ENCODE data around the gene RHOA.
"Not testable (repeated sequence)": the region's sequence is repeated elsewhere in the genome, so short reads cannot be mapped to it uniquely, and the experiment has no call there.

Gene RHOA

DNA sequence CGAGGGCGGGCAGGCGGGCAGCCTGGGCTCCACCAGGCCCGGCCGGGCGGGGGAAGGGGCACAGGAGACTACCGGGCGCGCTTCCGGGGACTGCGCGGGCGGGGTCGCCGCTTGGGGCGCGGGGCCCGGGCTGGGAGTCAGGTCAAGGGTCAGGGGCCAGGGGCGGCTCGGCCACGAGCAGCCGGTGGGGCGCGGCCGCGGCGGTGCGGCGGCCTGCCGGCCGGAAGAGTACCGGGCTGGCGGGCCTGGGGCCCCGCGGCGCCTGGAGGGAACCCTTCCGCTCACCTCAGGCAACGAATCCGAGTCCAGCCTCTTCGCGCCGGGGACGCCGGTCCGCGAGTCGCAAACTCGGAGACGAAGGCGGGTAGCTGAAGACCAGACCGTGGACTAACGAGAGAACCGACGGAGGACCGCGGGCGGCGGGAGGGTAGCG, 225 bp downstream of the RHOA start:
- DNase-seq (ENCODE audit: low read depth) = no peak

DNA sequence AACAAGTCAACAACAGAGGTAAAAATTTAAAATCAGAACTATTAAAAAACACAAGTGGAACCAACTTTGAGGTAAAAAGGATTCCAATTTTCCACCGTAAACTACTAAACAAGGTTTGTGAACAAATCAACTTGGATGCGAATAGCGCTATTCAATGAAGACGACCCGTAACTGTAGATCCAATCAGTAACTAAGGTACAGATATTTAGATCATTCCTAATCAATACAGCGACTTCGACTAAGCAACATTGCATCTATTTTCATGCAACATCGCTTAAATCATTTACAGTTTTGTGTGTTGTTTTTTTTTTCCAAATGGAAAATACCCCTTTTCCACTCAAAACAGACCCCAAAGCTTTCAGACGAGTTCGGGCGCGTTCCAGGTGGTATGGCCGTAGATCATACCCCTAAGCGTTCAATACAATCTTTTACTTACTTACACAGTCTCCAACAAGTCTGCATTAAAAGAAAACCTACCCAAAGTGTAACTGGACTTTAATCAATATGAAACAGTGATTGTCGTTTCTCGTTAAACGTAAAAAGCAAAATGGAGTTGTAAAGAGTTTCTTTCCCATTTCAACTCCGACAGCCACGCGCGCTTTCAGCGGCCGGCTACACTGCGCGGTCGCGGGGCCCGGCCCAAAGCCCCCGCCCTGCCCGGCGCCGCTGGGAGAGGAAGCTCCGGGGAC, 786 bp downstream of the RHOA start:
- DNase-seq (ENCODE audit: low read depth) = peak; percentile 49

DNA sequence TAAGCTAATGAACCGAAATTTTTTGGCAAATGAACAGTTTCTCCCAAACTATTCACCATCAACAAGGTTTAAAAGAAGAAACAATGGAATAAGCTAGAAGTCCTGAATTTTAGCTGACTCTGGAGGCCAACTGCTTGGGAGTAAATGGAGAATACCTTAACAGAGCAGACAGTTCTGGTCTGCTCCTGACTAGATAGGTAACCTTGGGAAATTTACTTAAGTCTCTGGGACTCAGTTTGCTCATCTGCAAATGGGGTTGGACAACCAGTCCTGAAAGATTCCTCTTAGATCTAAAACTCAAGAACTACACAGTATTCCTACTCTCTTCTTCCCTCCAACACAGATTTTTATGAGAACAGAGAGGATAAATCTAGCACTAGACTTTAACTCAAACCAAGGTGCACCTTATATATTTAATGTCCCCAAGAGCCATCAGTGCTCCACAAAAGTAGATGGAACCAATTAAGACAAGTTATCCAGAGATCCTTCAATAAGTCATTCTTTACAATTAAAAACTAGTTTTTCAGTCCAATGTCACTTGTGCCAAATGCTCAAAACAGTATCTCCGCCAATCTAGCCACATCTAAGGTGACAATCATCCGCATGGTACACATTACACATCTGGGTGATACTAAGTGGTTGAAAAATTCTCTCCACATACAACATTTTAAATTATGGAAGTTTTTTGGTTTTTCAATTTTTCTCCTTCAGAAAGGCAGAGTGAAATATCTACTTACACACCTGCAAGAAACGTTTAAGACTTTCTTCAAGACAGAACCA, 1.5 kb downstream of the RHOA start:
- no peak for DNase-seq (ENCODE audit: low read depth)

DNA sequence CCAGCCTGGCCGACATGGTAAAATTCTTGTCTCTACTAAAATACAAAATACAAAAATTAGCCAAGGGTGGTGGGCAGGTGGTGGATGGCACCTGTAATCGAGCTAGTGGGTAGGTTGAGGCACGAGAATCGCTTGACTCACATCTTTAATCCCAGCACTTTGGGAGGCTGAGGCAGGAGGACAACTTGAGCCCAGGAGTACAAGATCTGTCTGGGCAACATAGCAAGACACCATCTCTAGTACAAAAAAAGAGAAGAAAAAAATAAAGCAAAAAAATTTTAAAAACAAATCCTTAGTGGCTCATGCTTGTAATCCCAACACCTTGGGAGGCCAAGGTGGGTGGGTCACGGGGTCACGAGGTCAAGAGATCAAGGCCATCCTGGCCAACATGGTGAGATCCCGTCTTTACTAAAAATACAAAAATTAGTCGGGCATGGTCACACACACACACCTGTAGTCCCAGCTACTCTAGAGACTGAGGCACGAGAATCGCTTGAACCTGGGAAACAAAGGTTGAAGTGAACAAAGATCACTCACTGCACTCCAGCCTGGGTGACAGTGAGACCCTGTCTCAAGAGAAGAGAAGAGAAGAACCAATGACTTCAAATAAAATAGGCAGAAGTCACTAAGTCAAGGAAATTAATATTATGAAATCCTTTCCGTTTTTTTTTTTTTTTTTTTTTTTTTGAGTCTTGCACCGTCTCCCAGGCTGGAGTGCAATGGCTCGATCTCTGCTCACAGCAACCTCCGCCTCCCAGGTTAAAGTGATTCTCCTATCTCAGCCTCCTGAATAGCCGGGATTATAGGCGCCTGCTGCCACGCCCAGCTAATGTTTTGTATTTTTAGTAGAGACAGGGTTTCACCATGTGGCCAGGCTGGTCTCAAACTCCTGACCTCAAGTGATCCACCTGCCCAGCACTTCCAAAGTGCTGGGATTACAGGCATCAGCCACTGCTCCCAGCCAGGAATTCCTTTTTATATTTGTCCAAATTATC, 4.9 kb downstream of the RHOA start:
- no peak for DNase-seq (ENCODE audit: low read depth)

DNA sequence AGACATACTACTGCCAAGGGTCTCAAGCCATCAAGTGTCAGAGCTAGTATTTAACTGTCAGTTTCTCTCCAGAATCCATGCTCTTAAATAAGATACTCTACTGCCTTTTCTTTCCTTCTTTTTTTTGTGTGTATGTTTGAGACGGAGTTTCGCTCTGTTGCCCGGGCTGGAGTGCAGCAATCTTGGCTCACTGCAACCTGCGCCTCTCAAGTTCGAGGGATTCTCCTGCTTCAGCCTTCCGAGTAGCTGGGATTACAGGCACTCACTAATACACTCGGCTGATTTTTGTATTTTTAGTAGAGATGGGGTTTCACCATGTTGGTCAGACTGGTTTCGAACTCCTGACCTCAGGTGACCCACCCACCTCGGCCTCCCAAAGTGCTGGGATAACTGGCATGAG, 6.2 kb downstream of the RHOA start:
- not testable (repeated sequence) for DNase-seq (ENCODE audit: low read depth)

DNA sequence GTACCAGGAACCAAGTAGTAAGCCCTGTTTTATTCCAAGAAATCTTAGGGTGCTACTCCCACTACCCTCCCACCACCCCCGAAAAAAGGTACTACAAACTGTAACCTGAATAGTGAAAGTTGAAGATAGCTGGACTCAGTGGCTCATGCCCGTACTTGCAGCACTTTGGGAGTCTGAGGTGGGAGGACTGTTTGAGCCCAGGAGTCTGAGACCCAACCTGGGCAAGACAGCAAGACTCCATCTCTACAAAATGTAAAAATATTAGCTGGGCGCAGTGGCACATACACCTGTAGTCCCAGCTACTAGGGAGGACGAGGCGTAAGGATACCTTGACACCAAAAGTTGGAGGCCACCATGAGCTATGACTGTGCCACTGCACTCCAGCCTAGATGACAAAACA, 7.9 kb downstream of the RHOA start:
- DNase-seq (ENCODE audit: low read depth) = no peak

DNA sequence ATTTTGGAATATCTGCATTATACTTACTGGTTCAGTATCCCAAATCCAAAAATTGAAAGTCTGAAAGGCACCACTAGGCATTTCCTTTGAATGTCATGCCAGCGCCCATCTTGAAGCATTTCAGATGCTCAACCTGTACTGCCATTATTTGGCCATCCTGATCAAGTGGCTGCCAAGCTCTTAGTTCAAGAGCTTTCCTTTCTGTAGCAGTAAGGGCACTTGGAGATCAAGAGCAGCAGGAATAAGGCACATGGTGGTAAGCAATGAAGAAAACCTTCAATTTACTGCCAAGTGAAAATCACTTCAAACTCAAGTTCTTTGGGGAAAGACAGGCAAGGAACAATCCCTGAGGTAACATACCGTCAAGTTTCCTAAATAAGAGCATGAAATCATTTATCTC, 10.0 kb downstream of the RHOA start:
- no peak for DNase-seq (ENCODE audit: low read depth)

DNA sequence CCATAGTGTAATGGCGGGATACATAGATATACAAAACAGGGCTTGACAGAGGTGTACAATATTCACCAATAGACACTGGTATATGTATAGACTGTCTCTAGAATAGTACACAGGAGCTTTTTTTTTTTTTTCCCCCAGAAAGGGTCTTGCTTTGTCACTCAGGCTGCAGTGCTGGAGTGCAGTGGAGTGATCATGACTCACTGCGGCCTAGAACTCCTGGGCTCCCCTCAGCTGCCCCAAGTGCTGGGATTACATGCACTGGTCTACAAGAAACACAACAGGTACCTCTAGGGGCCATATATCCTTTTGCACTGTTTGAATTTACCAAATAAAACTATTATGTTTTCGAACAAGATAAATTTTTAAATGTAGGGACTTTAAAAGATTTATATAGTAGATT, 12.3 kb downstream of the RHOA start:
- DNase-seq (ENCODE audit: low read depth) = peak; percentile 19

DNA sequence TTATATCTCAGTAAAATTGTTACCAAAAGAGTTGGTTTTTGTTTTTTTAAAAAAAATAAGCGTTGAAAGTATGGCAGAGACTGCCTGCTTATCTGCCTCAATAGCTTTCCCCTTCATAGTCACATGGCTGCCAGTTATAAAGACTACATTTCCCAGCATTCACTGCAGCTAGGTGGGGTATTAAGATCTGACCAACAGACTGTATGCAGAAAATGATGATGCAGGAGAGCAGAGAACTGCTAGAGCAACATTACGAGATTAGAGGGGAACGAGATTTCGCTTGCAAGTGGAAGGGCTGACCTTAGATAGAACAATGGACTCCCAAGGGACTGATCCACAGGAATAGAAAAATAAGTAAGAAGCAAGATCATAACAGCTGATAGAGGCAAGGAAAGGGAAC, 14.3 kb downstream of the RHOA start:
- peak; percentile 34 for DNase-seq (ENCODE audit: low read depth)

DNA sequence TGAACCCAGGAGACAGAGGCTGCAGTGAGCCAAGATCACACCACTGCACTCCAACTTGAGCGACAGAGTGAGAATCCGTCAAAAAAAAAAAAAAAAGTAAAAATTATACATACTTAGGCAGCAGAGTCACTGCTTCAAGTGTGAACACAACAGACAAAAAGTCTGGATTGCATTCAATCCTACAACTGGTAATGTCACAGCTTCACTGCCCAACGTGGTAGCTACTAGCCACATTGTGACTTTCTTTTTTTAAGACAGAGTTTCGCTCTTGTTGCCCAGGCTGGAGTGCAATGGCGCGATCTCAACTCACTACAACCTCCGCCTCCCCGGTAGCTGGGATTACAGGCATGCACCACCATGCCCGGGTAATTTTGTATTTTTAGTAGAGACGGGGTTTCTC, 20.5 kb downstream of the RHOA start:
- DNase-seq (ENCODE audit: low read depth) = not testable (repeated sequence)

DNA sequence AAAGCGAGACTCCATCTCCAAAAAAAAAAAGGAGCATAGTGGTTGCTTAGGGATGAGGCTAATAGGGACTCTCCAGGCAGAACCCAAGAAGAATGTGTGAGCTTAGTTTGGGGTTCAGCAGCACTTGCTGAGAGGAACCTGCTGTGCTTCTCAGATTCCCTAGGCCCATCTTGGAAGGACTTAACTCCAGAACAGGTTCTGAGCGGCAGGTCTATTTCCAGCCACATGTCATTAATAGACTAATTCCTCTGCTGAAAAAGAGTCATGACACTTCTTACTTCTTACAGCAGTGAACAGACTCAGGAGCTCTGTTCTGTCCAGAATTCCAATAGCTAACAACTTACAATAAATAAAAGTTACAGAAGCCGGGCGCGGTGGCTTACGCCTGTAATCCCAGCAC, 22.5 kb downstream of the RHOA start:
- no peak for DNase-seq (ENCODE audit: low read depth)

DNA sequence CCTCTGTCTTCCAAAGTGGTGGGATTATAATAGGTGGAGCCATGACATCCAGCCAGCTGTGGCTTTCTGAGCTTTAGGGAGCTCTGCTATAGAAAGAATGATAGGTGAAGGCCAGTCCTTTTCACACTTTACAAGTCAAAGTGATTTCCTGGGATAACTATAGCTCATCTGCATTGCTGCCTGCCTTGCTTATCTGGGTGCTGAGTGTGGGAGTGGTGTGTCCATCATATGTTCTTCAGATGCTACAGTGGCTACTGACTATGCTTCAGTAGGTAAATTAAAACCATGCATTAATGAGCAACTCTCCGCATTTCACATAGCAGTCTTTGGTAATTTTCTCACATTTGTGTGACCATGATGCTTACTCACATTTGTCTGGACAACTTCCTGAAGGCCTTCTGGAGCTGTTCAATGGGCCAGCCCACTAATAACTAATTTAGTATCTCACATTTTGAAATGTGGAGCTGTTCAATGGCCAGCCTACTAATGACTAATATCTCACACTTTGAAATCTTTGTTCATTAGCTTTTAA, 23.4 kb downstream of the RHOA start:
- DNase-seq (ENCODE audit: low read depth) = no peak

DNA sequence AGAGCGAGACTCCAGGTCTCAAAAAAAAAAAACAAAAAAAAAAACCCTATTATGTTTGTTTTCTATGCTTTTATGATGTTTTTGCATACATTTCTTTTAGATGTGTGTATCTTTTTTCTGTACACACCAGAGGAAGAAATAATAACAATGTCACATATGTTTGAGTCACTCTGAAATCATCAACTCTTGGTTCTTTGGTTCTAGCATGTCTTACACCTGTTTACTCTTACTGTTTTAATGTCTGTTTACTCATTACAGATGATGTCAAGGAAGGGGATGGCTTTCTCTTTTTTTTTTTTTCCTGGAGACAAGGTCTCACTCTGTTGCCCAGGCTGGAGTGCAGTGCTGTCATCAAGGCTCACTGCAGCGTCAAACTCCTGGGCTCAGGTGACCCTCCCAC, 24.1 kb downstream of the RHOA start:
- DNase-seq (ENCODE audit: low read depth) = peak; percentile 73

DNA sequence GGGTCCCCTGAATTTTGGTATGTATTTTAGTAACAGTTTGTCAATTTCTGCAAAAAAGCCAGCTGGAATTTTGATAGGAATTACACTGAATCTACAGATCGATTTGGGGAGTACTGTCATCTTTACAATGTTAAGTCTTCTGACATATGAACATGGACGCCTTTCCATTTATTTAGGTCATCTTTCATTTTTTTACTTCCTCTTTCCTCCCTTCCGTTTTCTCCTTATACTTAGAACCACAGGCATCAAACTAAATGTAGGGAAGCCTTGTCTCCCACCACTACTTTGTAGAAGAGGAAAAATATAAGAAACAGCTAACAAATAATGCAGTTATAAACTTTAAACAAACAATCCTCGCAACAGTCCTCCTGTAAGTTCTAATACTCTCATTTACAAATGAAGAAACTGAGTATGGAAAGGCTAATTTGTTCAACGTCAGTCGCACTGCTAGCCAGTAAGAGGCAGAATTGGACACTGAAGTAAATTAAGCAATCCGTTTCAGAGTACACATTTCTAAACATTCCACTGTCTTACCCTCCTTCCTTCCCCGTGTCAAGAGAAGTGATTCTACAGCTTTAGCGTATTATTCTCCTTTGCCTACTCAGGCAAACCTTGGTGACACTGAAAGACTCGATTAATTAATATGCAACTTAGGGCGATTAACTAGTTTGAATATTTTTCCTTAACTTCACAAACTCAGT, 25.6 kb downstream of the RHOA start:
- DNase-seq (ENCODE audit: low read depth) = no peak

DNA sequence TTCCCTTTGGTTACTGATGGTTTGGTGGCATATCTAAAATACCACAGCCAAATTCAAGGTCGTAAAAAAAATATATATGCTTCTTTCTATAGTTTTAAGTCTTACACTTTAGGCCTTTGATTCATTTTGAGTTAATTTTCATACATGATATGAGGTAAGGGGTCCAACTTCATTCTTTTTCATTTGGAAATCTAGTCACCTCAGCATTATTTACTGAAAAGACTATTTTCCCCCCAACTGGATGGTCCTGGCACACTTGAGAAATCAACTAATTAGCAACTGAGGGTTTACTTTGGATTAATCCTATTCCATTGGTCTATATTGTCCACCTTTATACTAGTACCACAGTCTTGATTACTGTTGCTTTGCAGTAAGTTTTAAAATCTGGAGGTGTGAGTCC, 26.2 kb downstream of the RHOA start:
- no peak for DNase-seq (ENCODE audit: low read depth)

DNA sequence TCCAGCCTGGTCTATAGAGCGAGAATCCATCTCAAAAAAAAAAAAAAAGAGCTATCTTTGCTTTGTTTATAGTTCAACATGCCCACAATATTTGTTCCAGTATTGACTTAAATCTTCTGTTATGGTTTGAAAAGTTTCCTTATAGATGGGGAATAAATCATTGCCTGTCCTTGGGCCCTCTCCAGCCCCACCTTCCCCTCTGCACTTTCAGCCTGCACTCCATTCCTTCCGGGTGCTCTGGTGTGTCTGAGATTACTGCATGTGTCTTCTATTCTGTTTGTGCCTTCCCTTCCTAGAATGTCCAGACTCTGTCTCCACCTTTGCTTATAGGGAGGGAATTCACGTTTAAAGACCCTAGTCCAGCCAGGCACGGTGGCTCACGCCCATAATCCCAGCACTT, 28.4 kb downstream of the RHOA start:
- DNase-seq (ENCODE audit: low read depth) = no peak

DNA sequence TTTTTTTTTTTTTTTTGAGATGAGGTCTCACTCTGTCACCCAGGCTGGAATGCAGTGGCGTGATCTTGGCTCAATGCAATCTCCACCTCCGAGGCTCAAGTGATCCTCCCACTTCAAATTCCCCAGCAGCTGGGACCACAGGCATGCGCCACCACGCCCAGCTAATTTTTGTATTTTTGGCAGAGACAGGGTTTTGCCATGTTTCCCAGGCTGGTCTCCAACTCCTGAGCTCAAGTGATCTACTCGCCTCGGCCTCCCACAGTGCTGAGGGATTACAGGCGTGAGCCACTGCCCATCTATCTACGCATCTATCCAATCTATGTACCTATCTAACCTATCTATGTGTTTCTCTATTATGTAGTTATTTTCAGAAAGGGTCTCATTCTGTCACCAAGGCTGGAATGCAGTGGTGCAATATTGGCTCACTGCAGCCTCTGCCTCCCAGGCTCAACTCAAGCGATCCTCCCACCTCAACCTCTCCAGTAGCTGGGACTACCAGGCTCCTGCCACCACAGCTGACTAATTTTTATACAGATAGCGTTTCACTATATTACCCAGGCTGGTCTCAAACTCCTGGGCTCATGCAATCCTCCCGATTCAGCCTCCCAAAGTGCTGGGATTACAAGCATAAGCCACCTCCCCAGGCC, 33.4 kb downstream of the RHOA start:
- DNase-seq (ENCODE audit: low read depth) = peak; percentile 54

DNA sequence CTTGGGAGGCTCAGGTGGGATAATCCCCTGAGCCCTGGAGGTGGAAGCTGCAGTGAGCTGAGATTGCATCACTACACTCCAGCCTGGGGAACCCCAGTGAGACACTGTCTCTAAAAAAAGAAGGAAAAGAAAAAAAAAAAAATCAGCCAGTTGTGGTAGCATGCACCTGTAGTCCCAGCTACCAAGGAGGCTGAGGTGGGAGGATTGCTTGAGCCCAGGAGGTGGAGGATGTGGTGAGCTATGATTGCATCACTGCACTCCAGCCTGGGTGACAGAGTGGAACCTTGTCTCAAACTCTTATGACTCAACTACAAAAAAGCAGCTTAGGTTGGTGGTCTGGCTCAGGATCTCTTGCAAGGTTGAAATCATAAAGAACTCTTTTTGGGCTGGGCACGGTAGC, 34.3 kb downstream of the RHOA start:
- DNase-seq (ENCODE audit: low read depth) = peak; percentile 62

DNA sequence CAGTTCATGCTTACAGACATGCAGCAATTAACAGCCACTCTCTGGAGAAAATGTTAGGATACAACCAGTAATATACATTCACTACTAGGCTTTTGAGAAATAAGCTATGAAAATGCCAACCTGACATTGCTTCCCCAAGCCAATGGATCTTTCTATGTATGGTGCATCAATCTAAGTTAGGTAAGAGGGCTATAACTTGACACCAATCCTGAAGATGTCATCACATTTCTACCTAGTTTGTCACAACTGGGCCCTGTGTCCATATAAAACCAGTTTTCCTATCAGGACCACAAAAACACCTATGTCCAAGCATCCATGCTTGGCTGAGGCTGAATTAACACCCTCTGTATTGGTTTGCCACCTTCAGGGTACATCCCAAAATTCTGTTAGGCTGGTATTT, 39.8 kb downstream of the RHOA start:
- no peak for DNase-seq (ENCODE audit: low read depth)

DNA sequence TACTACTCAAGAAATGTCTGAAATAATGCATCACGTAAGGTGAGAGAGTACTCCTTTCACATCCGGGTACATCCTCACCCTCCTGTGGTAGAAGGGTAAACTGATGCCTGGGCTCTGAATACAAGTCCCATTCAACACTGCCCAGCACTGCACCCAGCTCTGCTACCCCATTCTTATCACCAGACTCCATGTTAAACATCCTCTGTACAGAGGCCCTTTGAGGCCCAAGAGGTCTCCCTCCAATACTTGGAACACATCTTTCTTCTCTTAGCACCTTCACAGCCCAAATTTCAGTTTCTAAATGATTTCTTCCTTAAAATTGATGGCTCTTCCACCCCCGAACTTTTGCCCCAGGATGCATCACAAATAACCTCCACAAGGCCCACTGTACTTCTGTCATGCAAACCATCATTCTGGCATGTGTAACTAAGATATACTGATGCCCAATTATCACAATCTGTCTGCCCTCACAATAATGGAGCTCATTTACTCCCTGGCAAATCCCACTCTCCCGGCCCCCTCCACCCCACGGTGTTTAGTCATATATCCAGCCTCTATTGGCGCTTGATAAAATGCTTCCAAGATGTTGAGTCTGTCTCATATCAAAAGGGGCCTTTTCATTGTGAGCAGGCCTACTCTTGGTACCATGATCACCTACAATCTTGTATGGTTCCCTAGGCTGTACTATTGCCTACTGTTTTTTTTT, 41.0 kb downstream of the RHOA start:
- DNase-seq (ENCODE audit: low read depth) = no peak

Data from ELR (cell line).